Neural crest cell (in vitro differentiated cells): ENCODE measurements around the gene ROBO1. TPM values are rescaled to one million over a fixed set of nuclear protein-coding genes. Genes with fewer than 3 reads are reported as not detected.

Experiments
- DNase-seq: peaks from one replicate; pipeline ENCODE4 v3.0.0; 2021; ENCODE audit warnings: low read depth, mixed read lengths, low spot score
- H3K27ac Mint-ChIP-seq: one replicate; pipeline ENCODE4 v1.8.0; 2021; ENCODE audit warnings: mild to moderate bottlenecking, mixed read lengths; ENCODE audit not compliant: unreplicated experiment
- H3K27me3 Mint-ChIP-seq: 2 replicates; pipeline ENCODE4 v1.8.0; 2021; ENCODE audit warnings: low read depth, mild to moderate bottlenecking, mixed read lengths
- H3K36me3 Mint-ChIP-seq: 2 replicates; pipeline ENCODE4 v1.8.0; 2021; ENCODE audit warnings: low read depth, mild to moderate bottlenecking, mixed read lengths
- H3K4me1 Mint-ChIP-seq: 2 replicates; pipeline ENCODE4 v1.8.0; 2021; ENCODE audit warnings: mixed read lengths
- H3K4me3 Mint-ChIP-seq: one replicate; pipeline ENCODE4 v1.8.0; 2021; ENCODE audit warnings: mild to moderate bottlenecking, mixed read lengths
- H3K9me3 Mint-ChIP-seq: 2 replicates; pipeline ENCODE4 v1.8.0; 2021; ENCODE audit warnings: mixed read lengths
- total RNA-seq: library from RNA; stranded (reverse); gene quantifications from 2 replicates; pipeline ENCODE4 v1.2.1, GENCODE V29; 2021
- TF ChIP-seq, protein P1 (sequence below): fragments of 200-600 bp; sonication (generic); conservative IDR thresholded peaks from 2 replicates; pipeline ENCODE4 v1.5.0; 2021; ENCODE audit warnings: antibody characterized with exemption, mild to moderate bottlenecking

ROBO1 gene
- total RNA-seq, 1 donor from 2014 or later, result 88.7 TPM

DNA sequence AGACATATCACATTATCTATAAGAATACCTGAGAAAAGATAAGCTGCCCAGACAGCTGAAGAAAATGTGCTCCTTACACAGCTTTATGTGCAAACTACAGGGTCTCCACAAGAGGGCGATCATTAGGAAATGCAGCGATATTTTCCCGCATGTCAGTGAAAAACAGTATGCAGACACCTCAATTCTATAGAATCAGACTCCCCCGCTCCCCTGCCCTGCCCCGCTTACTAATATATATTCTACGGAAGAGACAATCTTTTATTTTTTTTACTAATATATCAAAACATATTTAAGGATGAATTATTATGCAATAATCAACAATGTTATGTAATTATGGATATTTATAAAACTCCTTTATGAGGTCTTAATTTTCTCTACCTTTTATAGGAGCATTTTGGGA, 681.3 kb downstream of the ROBO1 start:
- TF ChIP-seq, protein P1, sequence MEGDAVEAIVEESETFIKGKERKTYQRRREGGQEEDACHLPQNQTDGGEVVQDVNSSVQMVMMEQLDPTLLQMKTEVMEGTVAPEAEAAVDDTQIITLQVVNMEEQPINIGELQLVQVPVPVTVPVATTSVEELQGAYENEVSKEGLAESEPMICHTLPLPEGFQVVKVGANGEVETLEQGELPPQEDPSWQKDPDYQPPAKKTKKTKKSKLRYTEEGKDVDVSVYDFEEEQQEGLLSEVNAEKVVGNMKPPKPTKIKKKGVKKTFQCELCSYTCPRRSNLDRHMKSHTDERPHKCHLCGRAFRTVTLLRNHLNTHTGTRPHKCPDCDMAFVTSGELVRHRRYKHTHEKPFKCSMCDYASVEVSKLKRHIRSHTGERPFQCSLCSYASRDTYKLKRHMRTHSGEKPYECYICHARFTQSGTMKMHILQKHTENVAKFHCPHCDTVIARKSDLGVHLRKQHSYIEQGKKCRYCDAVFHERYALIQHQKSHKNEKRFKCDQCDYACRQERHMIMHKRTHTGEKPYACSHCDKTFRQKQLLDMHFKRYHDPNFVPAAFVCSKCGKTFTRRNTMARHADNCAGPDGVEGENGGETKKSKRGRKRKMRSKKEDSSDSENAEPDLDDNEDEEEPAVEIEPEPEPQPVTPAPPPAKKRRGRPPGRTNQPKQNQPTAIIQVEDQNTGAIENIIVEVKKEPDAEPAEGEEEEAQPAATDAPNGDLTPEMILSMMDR, result peak; percentile 90
- Mint-ChIP-seq H3K9me3 (peaks cover 5% of the 10 kb centered on the region), H3K36me3 (no peaks in the 10 kb centered on the region), H3K27me3 (no peaks in the 10 kb centered on the region), H3K27ac (no peak overlapping the region), H3K4me1 (peaks cover 33% of the 10 kb centered on the region), H3K4me3 (no peak overlapping the region)
- DNase-seq, result peak; percentile 58

DNA sequence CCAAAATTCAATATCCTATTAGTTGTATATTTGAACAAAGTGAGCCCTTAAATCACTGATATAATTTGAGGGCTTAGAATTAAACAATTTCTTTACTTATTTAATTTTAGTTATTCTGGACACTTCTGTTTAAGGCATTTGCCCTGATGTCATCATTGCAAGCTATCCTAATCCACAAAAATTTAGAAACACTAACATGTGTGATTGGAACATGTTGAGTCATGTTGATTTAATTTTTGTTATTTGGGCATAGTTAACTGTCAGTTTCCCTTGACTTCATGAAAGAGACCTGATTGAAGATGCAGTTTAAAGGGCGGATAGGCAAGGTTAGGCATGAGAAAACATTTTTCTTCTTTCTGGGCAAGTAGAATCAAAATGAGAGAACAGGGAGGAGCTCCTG, 682.6 kb downstream of the ROBO1 start:
- TF ChIP-seq, protein P1, result no peak
- Mint-ChIP-seq H3K9me3 (peaks cover 2% of the 10 kb centered on the region), H3K27ac (no peak overlapping the region)

DNA sequence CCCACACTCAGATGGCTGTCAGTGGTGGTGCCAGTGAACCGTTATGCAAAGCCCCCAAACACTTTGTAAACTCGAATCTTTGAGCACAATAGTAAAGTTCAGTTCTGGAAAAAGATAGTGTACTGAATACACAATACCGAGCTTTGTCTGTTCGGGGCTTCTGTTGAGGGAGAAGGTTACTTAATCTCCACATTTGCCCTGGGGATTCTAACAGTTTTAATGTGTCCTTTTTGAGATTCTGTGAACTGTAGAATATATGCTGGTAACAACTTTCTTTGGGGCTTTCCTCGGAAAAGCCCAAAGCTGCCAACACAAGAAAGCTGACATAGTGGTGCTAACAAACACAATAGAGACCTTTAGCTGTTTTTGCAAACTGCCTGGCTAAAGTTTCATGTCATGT, 686.5 kb downstream of the ROBO1 start:
- Mint-ChIP-seq H3K9me3 (no peaks in the 10 kb centered on the region), H3K4me1 (peaks cover 34% of the 10 kb centered on the region), H3K27ac (no peak overlapping the region), H3K27me3 (no peaks in the 10 kb centered on the region), H3K36me3 (no peaks in the 10 kb centered on the region), H3K4me3 (peak overlapping the region; percentile 17)
- DNase-seq, result peak; percentile 6
- TF ChIP-seq, protein P1, result no peak

More for the DNA sequence above, 682.6 kb downstream of the ROBO1 start:
- H3K4me3 Mint-ChIP-seq, result no peak overlapping the region
- peaks cover 43% of the 10 kb centered on the region for H3K4me1 Mint-ChIP-seq
- no peaks in the 10 kb centered on the region for H3K27me3 Mint-ChIP-seq
- DNase-seq, result no peak
- no peaks in the 10 kb centered on the region for H3K36me3 Mint-ChIP-seq

DNA sequence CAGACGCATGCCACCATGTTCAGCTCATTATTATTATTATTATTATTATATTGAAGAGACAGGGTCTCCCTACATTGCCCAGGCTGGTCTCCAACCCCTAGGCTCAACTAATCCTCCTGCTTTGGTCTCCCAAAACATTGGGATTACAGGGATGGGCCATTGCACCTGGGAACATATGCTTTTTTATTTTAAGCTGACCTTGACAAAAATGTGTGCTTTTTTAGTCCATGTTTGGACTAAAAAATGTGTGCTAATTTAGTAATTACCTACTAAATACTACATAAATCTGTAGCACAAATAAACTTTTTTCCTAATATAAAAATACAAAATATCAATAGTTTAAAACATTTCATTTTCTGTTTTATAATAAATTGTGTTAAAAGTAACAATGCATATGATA, 693.2 kb downstream of the ROBO1 start:
- Mint-ChIP-seq H3K27me3 (no peaks in the 10 kb centered on the region), H3K36me3 (no peaks in the 10 kb centered on the region), H3K4me3 (no peak overlapping the region), H3K9me3 (no peaks in the 10 kb centered on the region), H3K27ac (no peak overlapping the region), H3K4me1 (peaks cover 3% of the 10 kb centered on the region)
- TF ChIP-seq, protein P1, result no peak
- DNase-seq, result no peak

DNA sequence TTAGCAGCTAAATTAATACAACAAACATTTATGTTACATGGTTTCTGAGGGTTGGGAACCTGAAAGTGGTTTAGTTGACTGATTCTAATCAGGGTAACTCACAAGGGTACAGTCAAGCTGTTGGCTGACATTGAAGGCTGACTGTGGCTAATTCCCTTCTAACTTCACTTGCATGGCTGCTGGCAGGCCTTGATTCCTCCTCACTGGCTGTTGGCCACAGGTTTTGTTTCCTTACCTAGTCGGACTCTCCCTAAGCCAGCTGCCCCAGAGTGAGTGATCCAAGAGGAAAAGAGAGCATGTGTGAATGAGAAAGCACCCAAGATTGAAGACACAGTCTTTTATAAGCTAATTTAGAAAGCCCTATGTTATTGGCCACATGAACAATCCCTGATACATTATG, 700.1 kb downstream of the ROBO1 start:
- H3K4me1 Mint-ChIP-seq, result peaks cover 4% of the 10 kb centered on the region
- TF ChIP-seq, protein P1, result no peak
- DNase-seq, result no peak
- no peak overlapping the region for H3K4me3 Mint-ChIP-seq
- peaks cover 4% of the 10 kb centered on the region for H3K36me3 Mint-ChIP-seq
- no peaks in the 10 kb centered on the region for H3K27me3 Mint-ChIP-seq
- H3K9me3 Mint-ChIP-seq, result peaks cover 6% of the 10 kb centered on the region
- no peak overlapping the region for H3K27ac Mint-ChIP-seq

DNA sequence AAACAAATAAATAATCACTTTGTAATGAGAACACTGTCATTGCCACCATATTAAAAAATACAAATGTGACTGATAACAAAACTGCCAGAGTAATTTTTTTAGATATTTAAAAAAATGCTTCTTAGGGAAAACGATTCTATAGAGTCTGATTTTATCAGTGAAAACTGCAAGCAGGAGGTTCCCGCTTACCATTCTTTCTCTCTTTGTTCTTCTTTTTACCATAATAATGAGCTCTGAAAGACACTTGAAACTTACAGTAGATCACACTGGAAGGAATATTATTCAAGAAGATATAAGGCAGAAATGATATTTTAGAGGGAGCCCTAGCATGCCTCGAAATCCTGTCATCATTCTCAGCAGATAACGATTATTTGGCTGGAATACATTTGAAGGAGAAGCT, 701.3 kb downstream of the ROBO1 start:
- TF ChIP-seq, protein P1, result no peak
- no peak overlapping the region for H3K4me3 Mint-ChIP-seq
- no peaks in the 10 kb centered on the region for H3K27me3 Mint-ChIP-seq

More for the DNA sequence above, 701.3 kb downstream of the ROBO1 start:
- no peak overlapping the region for H3K27ac Mint-ChIP-seq
- peaks cover 4% of the 10 kb centered on the region for H3K4me1 Mint-ChIP-seq
- peaks cover 12% of the 10 kb centered on the region for H3K9me3 Mint-ChIP-seq
- DNase-seq, result no peak
- H3K36me3 Mint-ChIP-seq, result peaks cover 6% of the 10 kb centered on the region
